DND-41 (cell line): ENCODE results near the gene RASD2.
A peak's percentile ranks its signal among the peaks of the same experiment; 100 is the strongest.

ENCODE experiments used
- ATAC-seq: fragments of 200-7000 bp; cut with Tn5 transposase; 3 replicates; pipeline ENCODE4 v1.9.1; 2021; ENCODE audit warnings: low read depth; ENCODE audit not compliant: insufficient read depth
- DNase-seq: peaks from one replicate; pipeline ENCODE4 v3.0.0-alpha.2; 2020
- H2AFZ ChIP-seq: 2 replicates; pipeline ENCODE4 v1.6.0; 2012; ENCODE audit warnings: low read depth, low read length
- H3K27ac ChIP-seq: 2 replicates; pipeline ENCODE4 v1.5.1; 2012; ENCODE audit warnings: low read length, inconsistent platforms
- H3K27me3 ChIP-seq: fragments of 200-600 bp; sonication (generic); 2 replicates; pipeline ENCODE4 v1.6.0; 2012; ENCODE audit warnings: low read length, mild to moderate bottlenecking, inconsistent platforms; ENCODE audit not compliant: insufficient read depth, poor library complexity
- H3K36me3 ChIP-seq: 2 replicates; pipeline ENCODE4 v1.5.1; 2012; ENCODE audit warnings: low read length, inconsistent platforms; ENCODE audit not compliant: insufficient read depth
- H3K4me1 ChIP-seq: 2 replicates; pipeline ENCODE4 v1.5.1; 2012; ENCODE audit warnings: mild to moderate bottlenecking, low read length; ENCODE audit not compliant: insufficient read depth
- H3K4me2 ChIP-seq: 2 replicates; pipeline ENCODE4 v1.6.0; 2012; ENCODE audit warnings: mild to moderate bottlenecking, moderate library complexity, low read length, inconsistent platforms; ENCODE audit not compliant: insufficient read depth
- H3K4me3 ChIP-seq, 2 experiments: fragments of 200-600 bp in 1 of 2; shearing (Covaris generic) in 1 of 2; 2 replicates each; pipeline ENCODE4 v1.5.1; 2012 to 2016; ENCODE audit warnings: inconsistent platforms in 2 of 2, low read length in 2 of 2, mild to moderate bottlenecking in 2 of 2, low read depth in 1 of 2, moderate library complexity in 1 of 2
- H3K79me2 ChIP-seq: 2 replicates; pipeline ENCODE4 v1.6.0; 2012; ENCODE audit warnings: low read length, inconsistent platforms; ENCODE audit not compliant: insufficient read depth
- H3K9ac ChIP-seq: 2 replicates; pipeline ENCODE4 v1.6.0; 2012; ENCODE audit warnings: low read depth, mild to moderate bottlenecking, inconsistent platforms, low read length, moderate library complexity
- H3K9me3 ChIP-seq: 2 replicates; pipeline ENCODE4 v1.5.1; 2012; ENCODE audit warnings: low read length, moderate library complexity, mild to moderate bottlenecking, inconsistent platforms; ENCODE audit not compliant: insufficient read depth, severe bottlenecking
- H4K20me1 ChIP-seq: 2 replicates; pipeline ENCODE4 v1.6.0; 2012; ENCODE audit warnings: low read length; ENCODE audit not compliant: insufficient read depth
- CTCF ChIP-seq: IDR thresholded peaks from 2 replicates; pipeline ENCODE4 v1.5.1; 2012; ENCODE audit warnings: borderline replicate concordance, low read length, moderate library complexity, mild to moderate bottlenecking; ENCODE audit not compliant: poor library complexity, severe bottlenecking; ENCODE audit errors: extremely low read depth
- EZH2 ChIP-seq: IDR thresholded peaks from 3 replicates; pipeline ENCODE4 v1.6.1; 2012; ENCODE audit warnings: borderline replicate concordance, low read depth, mild to moderate bottlenecking, moderate library complexity, low read length, inconsistent platforms; ENCODE audit not compliant: severe bottlenecking

RASD2 gene

GRCh38 chr22:35538801-35539321 is 1.8 kb upstream of the RASD2 start:
- peak; percentile 73 for TF ChIP-seq CTCF
- TF ChIP-seq EZH2: no peak
- ATAC-seq (0 out of 3 replicates have a peak, but pooled peaks have one; percentile 32), DNase-seq (peak; percentile 35)
- Histone ChIP-seq H3K36me3 (no peaks in the 10 kb centered on the region), H3K4me3 (no peak overlapping the region), H3K27me3 (peaks cover 26% of the 10 kb centered on the region), H4K20me1 (peaks cover 35% of the 10 kb centered on the region), H3K27ac (no peak overlapping the region), H3K4me1 (peaks cover 13% of the 10 kb centered on the region), H2AFZ (no peak overlapping the region), H3K4me2 (no peak overlapping the region), H3K79me2 (no peaks in the 10 kb centered on the region), H3K9ac (no peak overlapping the region), H3K9me3 (no peaks in the 10 kb centered on the region)

- H4K20me1 ChIP-seq: peaks cover 35% of the 10 kb centered on the region
- peaks cover 26% of the 10 kb centered on the region for H3K27me3 ChIP-seq
- peak overlapping the region; percentile 95 for H3K4me2 ChIP-seq
- peaks cover 16% of the 10 kb centered on the region for H3K4me1 ChIP-seq
- H3K79me2 ChIP-seq: no peaks in the 10 kb centered on the region
- H3K36me3 ChIP-seq: no peaks in the 10 kb centered on the region
- no peak overlapping the region for H2AFZ ChIP-seq
- DNase-seq: no peak
- H3K9me3 ChIP-seq: no peaks in the 10 kb centered on the region
- H3K4me3 ChIP-seq: no peak overlapping the region
- H3K9ac ChIP-seq: no peak overlapping the region
- no peak for TF ChIP-seq EZH2
- no peak for TF ChIP-seq CTCF
- ATAC-seq: no peak
- no peak overlapping the region for H3K27ac ChIP-seq
Measured at GRCh38 chr22:35539487-35539886, 1.1 kb upstream of the RASD2 start.

GRCh38 chr22:35539910-35540594 is 579 bp upstream of the RASD2 start:
- TF ChIP-seq CTCF (no peak), EZH2 (no peak)
- Histone ChIP-seq H3K4me3 (peak overlapping the region in 1 of 2 experiments; percentile 57; a peak in 3 of 4 replicates), H3K36me3 (no peaks in the 10 kb centered on the region), H3K9ac (peak overlapping the region; percentile 16; the same call in 1 of the 2 replicates), H3K27ac (no peak overlapping the region), H3K9me3 (no peaks in the 10 kb centered on the region), H3K27me3 (peaks cover 26% of the 10 kb centered on the region), H3K4me1 (peaks cover 16% of the 10 kb centered on the region), H3K4me2 (peak overlapping the region; percentile 95), H4K20me1 (peaks cover 35% of the 10 kb centered on the region), H2AFZ (peak overlapping the region; percentile 47; the same call in 1 of the 2 replicates), H3K79me2 (no peaks in the 10 kb centered on the region)
- DNase-seq: peak; percentile 68
- ATAC-seq: peak; percentile 88
